Limb (tissue), 2 donors: ENCODE data around the gene SMOC2.
A peak's percentile ranks its signal among the peaks of the same experiment; 100 is the strongest.

Source experiments
- DNase-seq, 2 donors: peaks; one replicate each; pipeline ENCODE4 v3.0.0-alpha.2; 2016; ENCODE audit errors: extremely low spot score in 2 of 2

Gene SMOC2, protein sequence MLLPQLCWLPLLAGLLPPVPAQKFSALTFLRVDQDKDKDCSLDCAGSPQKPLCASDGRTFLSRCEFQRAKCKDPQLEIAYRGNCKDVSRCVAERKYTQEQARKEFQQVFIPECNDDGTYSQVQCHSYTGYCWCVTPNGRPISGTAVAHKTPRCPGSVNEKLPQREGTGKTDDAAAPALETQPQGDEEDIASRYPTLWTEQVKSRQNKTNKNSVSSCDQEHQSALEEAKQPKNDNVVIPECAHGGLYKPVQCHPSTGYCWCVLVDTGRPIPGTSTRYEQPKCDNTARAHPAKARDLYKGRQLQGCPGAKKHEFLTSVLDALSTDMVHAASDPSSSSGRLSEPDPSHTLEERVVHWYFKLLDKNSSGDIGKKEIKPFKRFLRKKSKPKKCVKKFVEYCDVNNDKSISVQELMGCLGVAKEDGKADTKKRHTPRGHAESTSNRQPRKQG

DNA sequence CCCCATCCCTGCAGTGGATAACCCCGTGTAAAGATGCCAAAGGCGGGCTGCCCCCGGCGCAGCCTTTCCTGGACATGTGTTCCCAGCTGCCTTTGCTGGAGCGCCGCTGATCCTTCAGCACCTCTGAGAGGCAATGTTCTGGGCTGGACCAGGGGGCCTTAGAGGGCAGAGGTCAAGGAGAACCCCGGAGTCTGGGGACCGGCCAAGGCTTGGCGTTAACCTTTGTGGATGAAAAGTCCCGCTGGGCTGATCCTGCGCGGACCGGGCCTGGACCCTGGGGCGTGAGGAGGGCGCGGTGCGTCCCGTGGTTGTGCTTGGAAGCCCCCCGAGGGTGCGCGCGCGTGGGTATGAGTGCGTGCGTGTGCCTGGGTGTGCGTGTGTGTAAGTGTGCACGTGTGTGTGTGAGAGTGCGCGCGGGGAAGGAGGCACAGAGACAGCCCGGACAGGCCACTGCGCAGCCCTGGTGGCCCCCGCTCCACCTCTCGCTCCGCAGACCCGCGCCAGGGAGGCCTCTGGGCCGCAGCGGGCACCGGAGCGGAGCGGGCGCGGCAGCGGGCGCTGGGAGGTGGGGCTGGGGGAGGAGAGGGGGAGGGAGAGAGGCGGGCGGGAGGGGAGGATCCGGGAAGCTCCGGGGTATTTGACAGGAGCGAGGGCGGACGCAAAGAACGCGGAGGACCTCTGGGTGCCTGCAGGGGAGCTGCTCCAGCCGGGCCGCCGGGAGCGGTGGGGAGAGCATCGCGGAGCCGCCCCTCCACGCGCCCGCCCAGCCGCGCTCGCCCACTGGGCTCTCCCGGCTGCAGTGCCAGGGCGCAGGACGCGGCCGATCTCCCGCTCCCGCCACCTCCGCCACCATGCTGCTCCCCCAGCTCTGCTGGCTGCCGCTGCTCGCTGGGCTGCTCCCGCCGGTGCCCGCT lies at the start of gene SMOC2:
Gene SMOC2, plus strand, starts transcription at position 665 of the 914 bp plus-strand sequence. Its CDS starts 187 bp downstream, at position 852.
- peak in 1 of 2 donors; percentile 72 for DNase-seq

- DNase-seq = no peak
Observed at GRCh38 chr6:168393126-168393870, 47.7 kb upstream of the SMOC2 start.

- no peak for DNase-seq
Observed at GRCh38 chr6:168394606-168395005, 46.4 kb upstream of the SMOC2 start.

- DNase-seq = no peak
Observed at GRCh38 chr6:168395983-168396382, 45.0 kb upstream of the SMOC2 start.

GRCh38 chr6:168396561-168396960 lies 44.4 kb upstream of the SMOC2 start:
- DNase-seq = no peak

- DNase-seq = no peak
Observed at GRCh38 chr6:168397012-168397411, 44.0 kb upstream of the SMOC2 start.

GRCh38 chr6:168400037-168400436 lies 40.9 kb upstream of the SMOC2 start:
- DNase-seq = peak in 1 of 2 donors; percentile 69

GRCh38 chr6:168403370-168404005 lies 37.5 kb upstream of the SMOC2 start:
- DNase-seq = peak in 1 of 2 donors; percentile 3

DNA sequence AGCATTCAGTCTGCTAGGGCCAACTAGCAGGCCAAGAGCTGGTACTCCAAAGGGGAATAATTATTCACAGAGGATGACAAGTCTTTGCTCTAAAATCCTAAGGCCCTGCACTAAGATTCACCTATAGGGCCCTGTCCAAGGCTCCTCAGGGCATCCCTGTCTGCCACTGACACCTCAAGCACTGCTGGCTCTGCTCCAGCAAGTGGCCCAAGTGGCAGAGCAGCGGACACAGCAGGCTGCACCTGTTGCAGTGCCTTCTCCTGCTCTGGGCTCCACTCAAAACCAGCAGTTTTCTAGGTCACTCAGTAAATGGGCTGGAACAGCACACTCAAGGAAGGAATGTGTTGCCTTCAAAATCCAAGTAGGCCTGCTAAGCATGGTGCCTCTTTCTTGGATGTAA lies 36.4 kb upstream of the SMOC2 start:
- peak in 1 of 2 donors; percentile 2 for DNase-seq

- DNase-seq = peak in 1 of 2 donors; percentile 14
Observed at GRCh38 chr6:168407842-168408241, 33.1 kb upstream of the SMOC2 start.

- DNase-seq = peak in 1 of 2 donors; percentile 4
Observed at GRCh38 chr6:168408504-168409136, 32.4 kb upstream of the SMOC2 start.

DNA sequence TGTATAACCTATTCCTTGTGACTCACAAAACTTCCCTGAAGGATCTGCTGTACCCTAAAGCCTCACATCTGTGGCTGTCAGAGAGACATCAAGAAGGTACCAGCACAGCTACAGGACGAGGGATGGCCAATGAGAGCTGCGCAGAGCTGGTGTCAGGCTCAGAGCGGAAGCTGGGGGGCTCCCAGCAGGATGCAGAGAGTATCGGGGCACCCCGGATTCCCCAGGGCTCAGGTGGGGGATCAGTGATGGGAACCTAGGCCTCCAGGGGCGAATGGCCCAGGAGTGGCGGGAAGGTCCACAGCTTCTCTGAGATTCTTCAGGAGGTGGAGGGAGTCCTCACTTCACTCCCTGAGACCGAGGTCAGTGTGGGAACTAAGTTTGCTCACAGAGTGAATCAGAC lies 30.9 kb upstream of the SMOC2 start:
- DNase-seq = peak in 1 of 2 donors; percentile 11

DNA sequence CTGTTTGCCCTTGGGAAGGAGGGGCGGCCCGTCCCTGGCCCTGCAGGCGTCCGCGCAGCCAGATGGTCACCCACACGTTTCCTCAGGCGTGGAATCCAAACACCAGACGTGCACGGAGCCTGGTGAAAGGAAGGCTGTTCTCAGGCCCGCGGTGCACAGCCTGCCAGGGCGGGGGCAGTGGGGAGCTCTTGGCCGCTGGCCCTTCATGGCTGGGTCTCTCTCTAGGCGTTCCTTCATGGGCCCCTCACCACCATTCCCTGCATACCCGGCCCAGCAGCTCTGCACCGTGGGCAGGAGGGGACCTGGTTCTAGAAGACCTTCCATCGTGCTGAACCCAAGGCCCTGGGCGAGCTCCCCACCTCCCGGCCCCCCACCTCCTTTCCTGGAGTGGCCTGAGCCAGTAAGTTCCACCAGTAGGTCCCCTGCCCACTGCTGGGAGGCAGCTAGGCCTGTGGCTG lies 30.4 kb upstream of the SMOC2 start:
- DNase-seq = peak in 1 of 2 donors; percentile 38

DNA sequence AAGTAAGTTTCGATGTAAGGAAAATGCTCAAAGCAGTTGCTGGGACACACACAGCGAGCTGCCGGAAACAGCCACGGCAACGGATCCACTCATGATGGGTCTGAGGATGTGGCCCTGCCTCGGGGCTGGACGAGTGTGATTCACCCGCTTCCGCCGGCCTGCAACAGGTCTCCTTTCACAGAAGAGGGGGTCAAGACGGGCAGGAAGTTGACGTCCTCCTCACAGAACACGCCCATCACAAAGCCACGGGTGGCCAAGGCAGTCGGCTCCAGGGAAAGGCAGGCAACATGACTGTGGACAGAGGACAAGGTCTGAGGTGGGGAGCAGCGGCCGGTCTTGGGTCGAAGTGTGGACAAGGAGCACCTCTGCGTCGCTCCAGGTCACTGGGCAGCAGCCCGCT lies 29.9 kb upstream of the SMOC2 start:
- DNase-seq = peak in 1 of 2 donors; percentile 17

GRCh38 chr6:168411793-168412192 lies 29.2 kb upstream of the SMOC2 start:
- peak in 1 of 2 donors; percentile 2 for DNase-seq

DNA sequence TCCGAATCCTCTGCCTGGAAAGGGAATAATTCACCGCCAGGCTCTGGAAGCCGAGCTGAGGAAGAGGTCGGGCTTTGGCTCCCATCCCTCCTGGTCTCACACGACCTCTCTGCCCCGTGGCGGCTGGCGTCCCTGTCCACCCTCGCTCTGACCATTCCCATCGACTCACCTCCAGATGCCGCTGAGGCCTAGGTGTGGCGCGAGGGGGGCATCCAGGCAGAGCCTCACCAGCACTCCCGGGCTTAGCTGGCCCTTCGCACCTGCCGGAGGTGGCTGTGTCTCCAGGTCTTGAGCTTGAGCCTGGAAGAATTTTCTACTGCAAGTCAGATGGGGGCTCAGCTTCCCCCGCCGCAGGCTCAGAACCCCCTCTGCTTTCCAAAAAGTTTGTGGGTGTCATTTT lies 28.5 kb upstream of the SMOC2 start:
- DNase-seq = no peak

GRCh38 chr6:168413018-168413720 lies 27.8 kb upstream of the SMOC2 start:
- no peak for DNase-seq

DNA sequence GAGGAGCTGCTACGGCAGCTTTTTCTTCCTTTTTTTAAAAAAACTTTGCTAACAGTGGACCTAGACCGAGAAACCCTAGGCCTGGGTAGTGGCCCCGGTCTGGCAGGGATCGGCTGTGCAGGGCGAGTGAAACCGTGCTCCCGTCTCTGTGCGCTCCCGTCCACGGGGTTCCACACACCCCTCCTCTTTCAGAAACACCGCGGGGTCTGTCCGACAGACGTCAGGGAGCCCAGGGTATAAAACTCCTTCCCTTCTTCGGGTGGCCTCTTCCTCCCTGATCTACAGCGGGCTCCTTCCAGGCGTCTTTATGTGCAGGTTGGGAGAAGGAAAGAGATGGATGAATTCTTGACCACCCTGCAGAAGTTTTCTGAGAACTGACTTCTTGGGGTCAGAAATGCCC lies 27.1 kb upstream of the SMOC2 start:
- no peak for DNase-seq

DNA sequence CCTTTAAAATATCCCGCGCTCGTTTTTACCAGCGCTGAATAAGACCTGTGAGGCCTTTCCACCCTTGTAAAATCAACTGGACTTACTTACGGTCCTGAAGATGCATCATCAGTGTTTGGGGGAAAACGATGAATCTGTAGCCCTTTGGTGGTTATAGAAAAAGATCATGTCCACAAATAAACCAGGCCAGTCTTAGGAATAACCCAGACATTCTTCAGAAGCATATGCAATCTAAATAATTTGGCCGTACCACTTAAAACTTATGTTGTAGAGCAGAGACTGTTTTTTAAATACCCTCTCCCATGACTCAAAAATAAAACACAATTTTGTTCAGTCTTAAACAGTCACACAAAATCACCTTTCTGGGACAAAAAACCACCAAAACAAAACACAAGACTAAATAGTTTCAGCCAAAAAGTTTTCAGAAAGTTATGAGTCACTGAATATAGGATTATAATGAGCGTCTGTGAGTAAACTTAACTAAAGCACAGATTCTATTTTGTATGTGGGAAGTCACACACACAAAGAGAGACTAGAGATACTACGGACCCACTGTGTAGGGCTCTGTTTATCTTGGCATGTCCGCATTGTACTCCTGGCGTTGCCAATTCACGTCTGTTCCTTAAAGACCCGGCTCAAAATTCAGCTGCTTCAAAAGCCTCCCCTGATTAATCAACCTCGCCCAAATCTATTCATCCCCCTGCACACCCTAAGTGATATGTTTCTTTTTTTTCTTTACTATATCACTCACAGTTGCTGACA lies 26.5 kb upstream of the SMOC2 start:
- DNase-seq = peak in 1 of 2 donors; percentile 53
